Stimulated activated memory B cell treated with anti-CD40 and anti-IgM and Interleukin-4, amounts not matched to agents 10 μg/mL and 1 μg/mL and 100 μg/mL, for 72 hours (primary cell): ENCODE results near the gene LMF2.
A peak's percentile ranks its signal among the peaks of the same experiment; 100 is the strongest.

Source experiments
- ATAC-seq: fragments of 150-1000 bp; cut with Tn5 transposase; 2 replicates; pipeline ENCODE4 v1.10.0; 2021
- H3K27ac Mint-ChIP-seq: one replicate; pipeline ENCODE4 v1.8.0; 2022; ENCODE audit warnings: mild to moderate bottlenecking, mixed read lengths
- H3K27me3 Mint-ChIP-seq: one replicate; pipeline ENCODE4 v1.8.0; 2022; ENCODE audit warnings: mixed read lengths
- H3K36me3 Mint-ChIP-seq: one replicate; pipeline ENCODE4 v1.8.0; 2022; ENCODE audit warnings: mixed read lengths
- H3K4me1 Mint-ChIP-seq: one replicate; pipeline ENCODE4 v1.8.0; 2022; ENCODE audit warnings: mixed read lengths
- H3K4me3 Mint-ChIP-seq: one replicate; pipeline ENCODE4 v1.8.0; 2022; ENCODE audit warnings: mild to moderate bottlenecking, moderate library complexity, mixed read lengths
- H3K9me3 Mint-ChIP-seq: one replicate; pipeline ENCODE4 v1.8.0; 2022; ENCODE audit warnings: mixed read lengths

LMF2 gene

DNA sequence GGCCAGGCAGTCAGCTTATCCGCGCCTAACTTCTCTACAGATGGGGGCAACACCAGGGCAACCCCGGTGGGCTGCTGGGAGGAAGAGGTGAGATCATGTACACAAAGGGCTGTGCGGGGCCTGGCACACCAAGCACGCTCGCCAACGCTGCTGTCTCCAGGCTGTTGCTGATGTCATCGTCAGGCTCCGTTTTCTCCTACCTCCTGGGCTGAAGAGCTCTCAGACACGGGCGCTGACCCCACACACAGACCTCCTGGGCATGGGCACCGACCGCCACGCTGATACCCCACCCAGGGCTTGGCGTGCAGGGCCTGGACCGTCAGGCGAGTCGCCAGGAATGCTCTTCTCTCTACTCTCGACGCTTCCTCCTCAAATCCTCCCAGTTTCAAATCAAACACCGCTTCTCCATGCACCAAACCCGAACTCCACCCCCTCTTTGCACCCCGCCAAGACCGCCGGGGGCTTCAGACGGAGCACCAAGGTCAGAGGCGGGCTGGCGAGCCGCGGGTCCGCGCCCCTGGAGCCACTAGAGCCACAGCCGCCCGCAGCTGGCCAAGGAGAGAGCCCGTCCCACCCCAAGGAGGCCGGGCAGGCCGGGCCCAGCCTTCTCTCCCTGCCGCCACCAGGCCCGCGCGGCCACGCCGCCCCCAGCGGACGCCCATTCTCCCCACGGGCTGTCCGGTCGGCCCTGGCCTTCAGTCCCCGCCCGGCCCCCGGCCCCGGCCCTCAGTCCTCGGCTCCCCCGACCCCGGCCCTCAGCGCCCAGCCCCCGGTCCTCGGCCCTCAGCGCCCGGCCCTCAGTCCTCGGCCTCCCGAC, 33.4 kb downstream of the LMF2 start:
- Mint-ChIP-seq H3K27me3 (no peaks in the 10 kb centered on the region), H3K27ac (peak overlapping the region; percentile 97), H3K4me3 (peak overlapping the region; percentile 93), H3K9me3 (no peaks in the 10 kb centered on the region), H3K4me1 (peaks cover 66% of the 10 kb centered on the region), H3K36me3 (peaks cover 6% of the 10 kb centered on the region)
- ATAC-seq = no peak

GRCh38 chr22:50473088-50473487, 34.4 kb downstream of the LMF2 start:
- Mint-ChIP-seq H3K27me3 (no peaks in the 10 kb centered on the region), H3K4me3 (peak overlapping the region; percentile 93), H3K36me3 (peaks cover 12% of the 10 kb centered on the region), H3K4me1 (peaks cover 75% of the 10 kb centered on the region), H3K27ac (peak overlapping the region; percentile 97), H3K9me3 (no peaks in the 10 kb centered on the region)
- ATAC-seq = no peak

- peak overlapping the region; percentile 16 for H3K4me3 Mint-ChIP-seq
- peaks cover 79% of the 10 kb centered on the region for H3K4me1 Mint-ChIP-seq
- no peaks in the 10 kb centered on the region for H3K27me3 Mint-ChIP-seq
- H3K36me3 Mint-ChIP-seq = peaks cover 17% of the 10 kb centered on the region
- no peaks in the 10 kb centered on the region for H3K9me3 Mint-ChIP-seq
- peak overlapping the region; percentile 97 for H3K27ac Mint-ChIP-seq
- ATAC-seq = no peak
Measured at GRCh38 chr22:50471962-50472361, 35.5 kb downstream of the LMF2 start.

GRCh38 chr22:50471197-50471847, 36.2 kb downstream of the LMF2 start:
- ATAC-seq = no peak
- peaks cover 24% of the 10 kb centered on the region for H3K36me3 Mint-ChIP-seq
- no peaks in the 10 kb centered on the region for H3K9me3 Mint-ChIP-seq
- H3K27me3 Mint-ChIP-seq = no peaks in the 10 kb centered on the region
- peak overlapping the region; percentile 64 for H3K4me3 Mint-ChIP-seq
- peak overlapping the region; percentile 97 for H3K27ac Mint-ChIP-seq
- H3K4me1 Mint-ChIP-seq = peaks cover 86% of the 10 kb centered on the region

GRCh38 chr22:50470491-50470890, 37.0 kb downstream of the LMF2 start:
- peak overlapping the region; percentile 64 for H3K4me3 Mint-ChIP-seq
- H3K36me3 Mint-ChIP-seq = peaks cover 32% of the 10 kb centered on the region
- H3K27ac Mint-ChIP-seq = peak overlapping the region; percentile 97
- ATAC-seq = peak; percentile 11
- no peaks in the 10 kb centered on the region for H3K27me3 Mint-ChIP-seq
- H3K9me3 Mint-ChIP-seq = no peaks in the 10 kb centered on the region
- peaks cover 80% of the 10 kb centered on the region for H3K4me1 Mint-ChIP-seq

DNA sequence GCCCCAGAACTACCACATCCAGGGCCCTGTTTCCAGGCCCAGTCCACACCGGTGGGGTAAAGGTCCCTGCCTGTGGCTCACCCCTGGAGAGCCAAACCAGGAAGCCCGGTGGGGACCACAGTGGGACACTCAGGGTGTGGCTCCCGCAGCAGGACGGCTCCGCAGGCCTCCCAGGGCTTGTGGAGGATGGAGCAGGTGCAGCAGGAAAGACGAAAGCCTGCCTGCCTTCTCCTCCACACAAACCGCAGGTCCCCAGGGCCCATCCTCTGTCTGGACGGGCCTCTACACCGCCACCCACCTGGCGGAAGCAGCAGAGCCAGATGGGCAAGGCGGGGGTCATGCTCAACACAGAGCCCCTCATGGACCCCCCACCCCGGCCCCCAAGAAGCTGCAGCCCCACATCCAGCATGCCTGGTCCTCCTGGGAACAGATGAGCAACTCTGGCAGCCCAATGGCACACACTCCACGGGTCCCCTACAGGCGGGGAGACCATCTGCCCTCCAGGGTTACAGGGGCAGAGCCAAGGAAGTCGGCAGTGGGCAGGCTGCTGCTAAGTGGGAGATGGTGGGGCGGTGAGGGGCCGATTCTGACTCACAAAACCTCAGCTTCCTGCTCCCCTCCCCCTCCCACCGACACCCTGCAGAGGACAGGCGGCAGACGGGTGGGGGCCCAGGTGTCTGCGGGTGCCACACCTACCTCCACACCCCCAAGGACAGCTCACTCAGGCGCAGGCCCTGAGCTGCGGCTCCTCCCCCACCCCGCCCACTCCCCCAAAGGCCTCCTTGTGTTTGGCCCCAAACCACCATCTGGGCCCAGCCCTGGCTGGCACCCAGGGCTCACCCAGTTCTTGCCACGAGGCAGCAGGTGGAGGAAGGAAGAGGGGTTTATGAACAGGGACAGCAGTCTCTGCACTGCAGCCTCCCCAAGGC, 37.9 kb downstream of the LMF2 start:
- H3K36me3 Mint-ChIP-seq = peaks cover 40% of the 10 kb centered on the region
- no peaks in the 10 kb centered on the region for H3K9me3 Mint-ChIP-seq
- peaks cover 75% of the 10 kb centered on the region for H3K4me1 Mint-ChIP-seq
- H3K27ac Mint-ChIP-seq = peak overlapping the region; percentile 97
- peak overlapping the region; percentile 64 for H3K4me3 Mint-ChIP-seq
- peak; percentile 91 for ATAC-seq
- no peaks in the 10 kb centered on the region for H3K27me3 Mint-ChIP-seq

- no peak for ATAC-seq
- H3K9me3 Mint-ChIP-seq = no peaks in the 10 kb centered on the region
- peaks cover 75% of the 10 kb centered on the region for H3K4me1 Mint-ChIP-seq
- H3K4me3 Mint-ChIP-seq = peak overlapping the region; percentile 64
- H3K27me3 Mint-ChIP-seq = no peaks in the 10 kb centered on the region
- H3K27ac Mint-ChIP-seq = peak overlapping the region; percentile 97
- peaks cover 50% of the 10 kb centered on the region for H3K36me3 Mint-ChIP-seq
Measured at GRCh38 chr22:50468626-50469025, 38.9 kb downstream of the LMF2 start.

- Mint-ChIP-seq H3K27me3 (no peaks in the 10 kb centered on the region), H3K36me3 (peaks cover 52% of the 10 kb centered on the region), H3K9me3 (no peaks in the 10 kb centered on the region), H3K4me1 (peaks cover 68% of the 10 kb centered on the region), H3K4me3 (no peak overlapping the region), H3K27ac (peak overlapping the region; percentile 97)
- no peak for ATAC-seq
Measured at GRCh38 chr22:50467773-50468440, 39.6 kb downstream of the LMF2 start.

- H3K27me3 Mint-ChIP-seq = no peaks in the 10 kb centered on the region
- no peaks in the 10 kb centered on the region for H3K9me3 Mint-ChIP-seq
- no peak overlapping the region for H3K4me3 Mint-ChIP-seq
- peaks cover 62% of the 10 kb centered on the region for H3K4me1 Mint-ChIP-seq
- peaks cover 54% of the 10 kb centered on the region for H3K36me3 Mint-ChIP-seq
- no peak for ATAC-seq
- H3K27ac Mint-ChIP-seq = peak overlapping the region; percentile 97
Measured at GRCh38 chr22:50467341-50467740, 40.2 kb downstream of the LMF2 start.

GRCh38 chr22:50465066-50465930, 42.2 kb downstream of the LMF2 start:
- ATAC-seq = no peak
- H3K36me3 Mint-ChIP-seq = peaks cover 70% of the 10 kb centered on the region
- H3K27me3 Mint-ChIP-seq = no peaks in the 10 kb centered on the region
- H3K4me3 Mint-ChIP-seq = no peak overlapping the region
- no peak overlapping the region for H3K27ac Mint-ChIP-seq
- H3K9me3 Mint-ChIP-seq = no peaks in the 10 kb centered on the region
- H3K4me1 Mint-ChIP-seq = peaks cover 42% of the 10 kb centered on the region

DNA sequence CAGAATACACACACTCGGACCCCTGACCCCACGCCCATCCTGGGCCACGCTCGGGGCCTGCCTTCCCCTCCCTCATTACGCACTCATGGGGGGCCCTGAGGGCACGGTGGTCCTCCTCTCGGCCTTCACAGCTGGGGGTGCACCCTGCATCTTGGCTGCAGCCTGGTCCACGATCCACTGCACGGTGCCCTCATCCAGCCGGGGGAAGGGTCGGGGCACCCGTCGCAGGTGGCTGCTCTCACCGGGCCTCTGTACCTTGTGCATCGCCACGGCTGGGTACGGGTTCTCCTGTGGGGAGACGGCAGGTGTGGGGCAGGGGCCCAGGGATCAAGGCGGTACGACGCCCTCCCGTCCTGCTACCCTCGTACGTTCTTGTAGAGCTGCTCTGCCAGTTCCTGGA, 43.1 kb downstream of the LMF2 start:
- Mint-ChIP-seq H3K4me3 (no peak overlapping the region), H3K4me1 (peaks cover 33% of the 10 kb centered on the region), H3K27me3 (no peaks in the 10 kb centered on the region)

GRCh38 chr22:50463188-50463900, 44.2 kb downstream of the LMF2 start:
- Mint-ChIP-seq H3K4me3 (no peak overlapping the region), H3K27ac (peak overlapping the region; percentile 30), H3K36me3 (peaks cover 80% of the 10 kb centered on the region), H3K9me3 (no peaks in the 10 kb centered on the region), H3K4me1 (peaks cover 25% of the 10 kb centered on the region), H3K27me3 (no peaks in the 10 kb centered on the region)
- no peak for ATAC-seq

More for the DNA sequence above, 43.1 kb downstream of the LMF2 start:
- no peak for ATAC-seq
- Mint-ChIP-seq H3K36me3 (peaks cover 74% of the 10 kb centered on the region), H3K9me3 (no peaks in the 10 kb centered on the region), H3K27ac (no peak overlapping the region)

- no peak for ATAC-seq
- peaks cover 22% of the 10 kb centered on the region for H3K4me1 Mint-ChIP-seq
- no peaks in the 10 kb centered on the region for H3K27me3 Mint-ChIP-seq
- H3K4me3 Mint-ChIP-seq = no peak overlapping the region
- H3K36me3 Mint-ChIP-seq = peaks cover 85% of the 10 kb centered on the region
- H3K27ac Mint-ChIP-seq = no peak overlapping the region
- no peaks in the 10 kb centered on the region for H3K9me3 Mint-ChIP-seq
Measured at GRCh38 chr22:50461979-50462540, 45.4 kb downstream of the LMF2 start.
